Esophagus squamous epithelium (tissue), 5 donors: ENCODE data around the gene TXNRD1. TPM values are rescaled to one million over a fixed set of nuclear protein-coding genes. Genes with fewer than 3 reads are reported as not detected.

Source experiments
- DNase-seq: peaks from one replicate; lab custom pipeline; 2025; lab: John Stamatoyannopoulos, UW
- H3K27ac ChIP-seq, 4 donors: fragments of 200-600 bp; sonication (generic); one replicate each; pipeline ENCODE4 v1.5.1; 2016 to 2019; ENCODE audit warnings: mild to moderate bottlenecking in 1 of 4
- H3K27me3 ChIP-seq, 4 donors: fragments of 200-600 bp; sonication (generic); 1 replicate in 3 of 4; 2 replicates in 1 of 4; pipeline versions ENCODE4 v1.5.1 to v1.6.0; 2017 to 2021; ENCODE audit warnings: antibody characterized with exemption in 1 of 4
- H3K36me3 ChIP-seq, 3 donors: fragments of 200-600 bp; sonication (generic); one replicate each; pipeline ENCODE4 v1.5.1; 2016 to 2019
- H3K4me1 ChIP-seq, 3 donors: fragments of 200-600 bp; sonication (generic); one replicate each; pipeline ENCODE4 v1.5.1; 2017 to 2019
- H3K4me3 ChIP-seq, 4 donors: fragments of 200-600 bp; sonication (generic); 1 replicate in 3 of 4; 2 replicates in 1 of 4; pipeline ENCODE4 v1.5.1; 2016 to 2019; ENCODE audit warnings: mild to moderate bottlenecking in 2 of 4, moderate library complexity in 1 of 4
- H3K9me3 ChIP-seq, 3 donors: fragments of 200-600 bp; sonication (generic); one replicate each; pipeline ENCODE4 v1.5.1; 2016 to 2019
- POLR2A ChIP-seq, 4 donors: fragments of 450-650 bp; IDR thresholded peaks; one replicate each; pipeline ENCODE4 v1.6.1; 2017; ENCODE audit warnings: antibody characterized with exemption in 4 of 4, mild to moderate bottlenecking in 4 of 4, moderate library complexity in 3 of 4
- WGBS, 2 donors: methylation state at CpG; one replicate each; pipeline ENCODE4 v1.1.5; 2018; 5-methylcytosine and 5-hydroxymethylcytosine counted together
- intact Hi-C: fragments of 100-400 bp; cut with DNase I; formaldehyde crosslinking; loops from one replicate; pipeline ENCODE4 v1.15.0; 2022
- total RNA-seq, 4 donors: library from RNA; depleted of rRNA; stranded (reverse); fragments of >200 nt; gene quantifications; one replicate each; pipeline ENCODE4 v1.1.0, GENCODE V29; 2016
- TF ChIP-seq, protein P1 (sequence below), 6 experiments: fragments of 450-650 bp in 4 of 6; fragments of 200-600 bp in 2 of 6; sonication (generic) in 2 of 6; IDR thresholded peaks; one replicate each; pipeline ENCODE4 v1.5.1; 2016 to 2019; ENCODE audit warnings: antibody characterized with exemption in 6 of 6, mild to moderate bottlenecking in 4 of 6, moderate library complexity in 4 of 6
- donor health status: DM: yes; HTN: yes; CAD: no.

Gene TXNRD1
- total RNA-seq, 4 donors from 2014 or later = 40.6 to 125 (median 82.0) TPM

- no peak for DNase-seq
Observed at GRCh38 chr12:104189915-104190555, 25.5 kb upstream of the TXNRD1 start.

DNA sequence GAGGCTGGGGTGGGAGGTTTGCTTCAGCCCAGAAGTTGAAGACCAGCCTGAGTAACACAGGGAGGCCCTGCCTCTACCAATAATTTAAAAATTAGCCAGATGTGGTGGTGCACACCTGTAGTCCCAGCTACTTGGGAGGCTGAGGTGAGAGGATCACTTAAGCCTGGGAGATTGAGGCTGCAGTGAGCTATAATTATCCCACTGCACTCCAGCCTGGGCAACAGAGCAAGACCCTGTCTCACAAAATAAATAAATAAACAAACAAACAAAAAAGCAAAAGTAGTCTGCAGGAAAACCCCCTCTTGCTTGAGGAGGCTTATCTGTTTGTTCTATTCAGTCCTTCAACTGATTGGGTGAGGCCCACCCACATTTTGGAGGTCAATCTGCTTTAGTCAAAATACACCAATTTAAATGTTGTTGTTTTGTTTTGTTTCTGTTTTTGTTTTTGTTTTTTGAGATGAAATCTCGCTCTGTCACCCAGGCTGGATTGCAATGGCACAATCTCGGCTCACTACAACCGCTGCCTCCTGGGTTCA lies 24.9 kb upstream of the TXNRD1 start:
- WGBS, 2 donors = 84 to 95% methylated on average over 3 of the region's 3 CpGs
- H3K4me1 ChIP-seq = no peaks in the 10 kb centered on the region
- TF ChIP-seq, protein P1, sequence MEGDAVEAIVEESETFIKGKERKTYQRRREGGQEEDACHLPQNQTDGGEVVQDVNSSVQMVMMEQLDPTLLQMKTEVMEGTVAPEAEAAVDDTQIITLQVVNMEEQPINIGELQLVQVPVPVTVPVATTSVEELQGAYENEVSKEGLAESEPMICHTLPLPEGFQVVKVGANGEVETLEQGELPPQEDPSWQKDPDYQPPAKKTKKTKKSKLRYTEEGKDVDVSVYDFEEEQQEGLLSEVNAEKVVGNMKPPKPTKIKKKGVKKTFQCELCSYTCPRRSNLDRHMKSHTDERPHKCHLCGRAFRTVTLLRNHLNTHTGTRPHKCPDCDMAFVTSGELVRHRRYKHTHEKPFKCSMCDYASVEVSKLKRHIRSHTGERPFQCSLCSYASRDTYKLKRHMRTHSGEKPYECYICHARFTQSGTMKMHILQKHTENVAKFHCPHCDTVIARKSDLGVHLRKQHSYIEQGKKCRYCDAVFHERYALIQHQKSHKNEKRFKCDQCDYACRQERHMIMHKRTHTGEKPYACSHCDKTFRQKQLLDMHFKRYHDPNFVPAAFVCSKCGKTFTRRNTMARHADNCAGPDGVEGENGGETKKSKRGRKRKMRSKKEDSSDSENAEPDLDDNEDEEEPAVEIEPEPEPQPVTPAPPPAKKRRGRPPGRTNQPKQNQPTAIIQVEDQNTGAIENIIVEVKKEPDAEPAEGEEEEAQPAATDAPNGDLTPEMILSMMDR (IDR thresholded peaks at IDR 0.05) = no peak
- no peak for TF ChIP-seq POLR2A (IDR thresholded peaks at IDR 0.05)
- H3K27ac ChIP-seq = no peak overlapping the region
- no peaks in the 10 kb centered on the region for H3K9me3 ChIP-seq
- DNase-seq = no peak
- H3K27me3 ChIP-seq = no peaks in the 10 kb centered on the region
- no peak overlapping the region for H3K4me3 ChIP-seq
- intact Hi-C loops = no loop called here
- H3K36me3 ChIP-seq = no peaks in the 10 kb centered on the region

More at GRCh38 chr12:104189915-104190555, 25.5 kb upstream of the TXNRD1 start:
- Histone ChIP-seq H3K36me3 (no peaks in the 10 kb centered on the region), H3K27me3 (no peaks in the 10 kb centered on the region), H3K27ac (no peak overlapping the region), H3K4me1 (no peaks in the 10 kb centered on the region), H3K9me3 (no peaks in the 10 kb centered on the region), H3K4me3 (no peak overlapping the region)
- TF ChIP-seq POLR2A (IDR thresholded peaks at IDR 0.05) = no peak
- TF ChIP-seq, protein P1 (IDR thresholded peaks at IDR 0.05) = no peak
- intact Hi-C loops = no loop called here
- WGBS, 2 donors = 83 to 100% methylated on average over 2 of the region's 2 CpGs

- TF ChIP-seq, protein P1 (IDR thresholded peaks at IDR 0.05) = no peak
- no peak for TF ChIP-seq POLR2A (IDR thresholded peaks at IDR 0.05)
- Histone ChIP-seq H3K27ac (peak overlapping the region in 1 of 4 donors; percentile 37), H3K9me3 (peaks cover 0 to 4% (median 0%) of the 10 kb centered on the region in 3 donors), H3K4me3 (no peak overlapping the region), H3K27me3 (no peaks in the 10 kb centered on the region), H3K4me1 (peaks cover 0 to 13% (median 0%) of the 10 kb centered on the region in 3 donors), H3K36me3 (no peaks in the 10 kb centered on the region)
- 54 to 60% methylated on average over 2 of the region's 2 CpGs for WGBS, 2 donors
- intact Hi-C loops = no loop called here
- no peak for DNase-seq
Observed at GRCh38 chr12:104197264-104197663, 18.3 kb upstream of the TXNRD1 start.

GRCh38 chr12:104199964-104200363 lies 15.6 kb upstream of the TXNRD1 start:
- H3K36me3 ChIP-seq = no peaks in the 10 kb centered on the region
- no peaks in the 10 kb centered on the region for H3K27me3 ChIP-seq
- H3K4me1 ChIP-seq = peaks cover 0 to 13% (median 0%) of the 10 kb centered on the region in 3 donors
- no peak overlapping the region for H3K27ac ChIP-seq
- H3K9me3 ChIP-seq = peaks cover 0 to 4% (median 0%) of the 10 kb centered on the region in 3 donors
- no peak overlapping the region for H3K4me3 ChIP-seq
- no peak for TF ChIP-seq POLR2A (IDR thresholded peaks at IDR 0.05)
- TF ChIP-seq, protein P1 (IDR thresholded peaks at IDR 0.05) = no peak
- WGBS, 2 donors = 67 to 76% methylated on average over 2 of the region's 2 CpGs
- intact Hi-C loops = no loop called here
- no peak for DNase-seq

DNA sequence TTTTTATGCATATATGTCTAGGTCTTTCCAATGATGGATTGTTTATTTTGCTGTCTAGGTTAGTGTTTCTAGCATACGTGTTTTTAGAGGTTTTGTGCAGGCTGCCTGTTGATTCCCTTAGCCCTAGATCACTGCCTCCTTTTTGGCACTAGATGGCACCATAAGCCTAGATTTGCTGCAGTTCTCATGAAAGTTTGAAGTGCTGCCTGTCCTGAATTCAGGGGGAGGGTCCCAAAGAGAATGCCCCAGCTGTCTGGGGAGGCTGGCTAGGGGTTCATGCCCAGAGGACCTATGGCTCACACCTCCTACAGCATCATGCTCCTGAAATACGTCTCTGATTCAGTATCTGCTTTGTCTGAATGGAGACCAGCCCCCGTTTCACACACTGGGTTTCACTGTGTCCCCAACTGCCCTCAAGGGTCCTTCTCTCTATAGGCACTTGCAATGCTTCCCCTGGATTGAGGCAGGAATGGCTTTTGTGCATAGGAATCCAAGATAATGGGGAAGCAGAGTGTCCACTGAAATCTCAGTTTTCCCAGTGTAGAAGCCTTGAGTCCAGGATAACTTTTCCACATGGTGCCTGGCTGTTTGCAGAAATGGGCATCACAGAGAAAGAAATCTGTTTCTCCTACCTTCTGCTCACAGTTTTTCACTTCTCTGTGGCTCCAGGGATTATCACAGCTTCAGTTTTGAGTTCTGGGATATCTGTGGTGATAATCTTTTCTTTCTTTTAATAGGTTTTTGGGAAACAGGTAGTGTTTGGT lies 14.2 kb upstream of the TXNRD1 start:
- no peaks in the 10 kb centered on the region for H3K27me3 ChIP-seq
- 37 to 54% methylated on average over 3 of the region's 3 CpGs for WGBS, 2 donors
- no peaks in the 10 kb centered on the region for H3K36me3 ChIP-seq
- peaks cover 0 to 4% (median 0%) of the 10 kb centered on the region in 3 donors for H3K9me3 ChIP-seq
- no peak for DNase-seq
- intact Hi-C loops = no loop called here
- no peak for TF ChIP-seq POLR2A (IDR thresholded peaks at IDR 0.05)
- TF ChIP-seq, protein P1 (IDR thresholded peaks at IDR 0.05) = peak; percentile 22 to 81 (median 76)
- no peak overlapping the region for H3K27ac ChIP-seq
- peaks cover 0 to 13% (median 0%) of the 10 kb centered on the region in 3 donors for H3K4me1 ChIP-seq
- H3K4me3 ChIP-seq = no peak overlapping the region
